Stimulated activated CD4-positive, alpha-beta T cell treated with anti-CD3 and anti-CD28 coated beads, Interleukin-12 subunit alpha, Interleukin-12 subunit beta, amount 100 ng/mL, for 48 hours (primary cell): ENCODE measurements around the gene CACNA1S.

Experiments
- DNase-seq, 3 donors: peaks; one replicate each; pipeline ENCODE4 v3.0.0-alpha.2; 2020; ENCODE audit warnings: low read depth in 2 of 3, low spot score in 1 of 3

CACNA1S gene

DNA sequence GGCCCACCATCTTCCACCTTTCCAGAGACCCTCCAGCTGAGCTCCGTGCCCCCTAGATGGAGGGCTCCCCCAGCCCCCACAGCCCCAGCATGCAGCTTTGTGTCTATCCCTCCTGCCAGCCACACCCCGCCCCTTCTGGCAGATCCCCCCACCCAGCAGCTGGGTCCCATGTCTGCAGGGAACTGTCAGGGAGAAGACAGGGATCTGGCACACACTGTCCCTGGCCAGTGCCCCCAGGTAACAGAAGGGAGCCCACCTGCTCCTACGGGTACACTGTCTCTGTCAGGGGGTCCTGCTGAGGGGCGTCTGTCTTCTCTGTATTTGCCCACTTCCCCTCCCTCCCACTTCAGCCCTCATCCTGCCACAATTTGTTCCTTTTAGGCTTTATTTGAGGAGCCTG is 77.6 kb downstream of the CACNA1S start:
- DNase-seq: no peak

DNA sequence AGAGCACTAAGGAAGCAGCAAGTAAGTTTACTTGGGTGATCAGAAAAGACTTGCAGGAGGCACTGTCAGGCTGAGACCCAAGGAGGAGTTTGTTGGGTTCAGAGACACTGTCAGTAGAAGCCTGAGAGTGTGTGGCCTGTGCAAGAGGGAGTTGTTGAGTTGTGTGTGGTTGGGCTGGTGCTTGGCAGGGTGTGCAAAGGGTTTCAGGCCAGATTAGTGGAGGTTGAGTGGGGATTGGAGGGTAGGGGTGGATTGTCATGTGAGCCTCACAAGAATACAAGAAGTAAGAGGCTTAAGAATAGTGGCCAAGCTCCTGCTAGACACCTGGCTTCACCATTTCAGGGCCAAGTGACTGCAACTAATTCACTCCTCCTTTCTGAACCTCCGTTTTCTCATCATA is 79.8 kb downstream of the CACNA1S start:
- no peak for DNase-seq

DNA sequence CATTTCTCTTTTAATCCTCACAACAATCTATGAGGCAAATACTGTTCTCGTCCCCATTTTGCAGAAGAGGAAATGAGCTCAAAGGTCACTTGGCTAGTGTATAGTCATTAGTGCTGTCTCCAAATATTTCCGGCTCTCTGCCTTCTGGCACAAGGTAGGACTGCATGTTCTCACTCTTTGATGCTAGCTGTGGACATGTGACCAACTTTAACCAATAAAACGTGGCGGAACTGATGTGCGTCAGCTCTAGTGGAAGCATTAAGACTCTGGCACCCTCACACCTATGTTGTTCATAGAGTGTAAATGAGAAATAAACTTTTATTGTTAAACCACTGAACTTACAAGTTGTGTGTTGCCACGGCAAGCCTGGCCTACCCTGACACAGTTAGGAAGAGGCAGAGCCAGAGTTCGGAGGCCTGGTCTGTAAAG is 83.8 kb downstream of the CACNA1S start:
- DNase-seq: no peak

DNA sequence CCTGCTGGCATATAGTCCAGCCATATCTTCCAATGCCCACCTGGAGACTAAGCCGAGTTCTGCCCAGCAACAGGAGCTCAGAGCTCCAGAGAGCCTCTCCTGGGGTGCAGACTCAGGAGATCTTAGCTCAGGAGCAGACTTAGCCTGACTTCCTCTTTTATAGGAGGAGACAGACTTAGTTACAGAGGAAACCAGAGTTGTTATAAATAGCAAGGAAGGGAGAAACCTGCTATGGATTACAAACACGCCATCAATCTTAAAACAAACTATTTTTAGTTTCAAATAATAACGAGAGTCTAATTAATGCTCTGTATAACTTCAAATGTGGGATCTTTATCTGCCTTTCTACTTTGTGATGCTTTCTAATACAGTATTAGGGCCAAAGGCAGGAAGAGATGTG is 85.4 kb downstream of the CACNA1S start:
- DNase-seq: no peak

DNA sequence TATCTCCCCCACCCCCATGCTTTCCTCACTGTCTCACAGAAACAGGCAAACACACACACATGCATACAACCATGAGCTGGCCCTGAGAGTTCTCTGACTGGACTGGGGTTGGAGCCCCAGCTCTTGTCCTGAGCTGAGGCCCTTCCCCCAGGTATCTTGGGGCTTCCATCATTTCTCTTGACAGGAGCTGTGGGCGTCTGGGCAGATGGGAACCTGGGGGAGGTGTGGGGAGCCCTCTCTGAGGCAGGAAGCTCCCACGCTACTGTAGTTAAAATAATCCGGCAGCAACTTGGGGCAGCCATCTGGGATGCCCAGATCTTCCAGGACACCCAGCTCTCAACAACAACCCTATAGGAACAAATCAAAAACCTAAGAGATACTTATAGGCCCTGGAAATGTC is 86.0 kb downstream of the CACNA1S start:
- no peak for DNase-seq

DNA sequence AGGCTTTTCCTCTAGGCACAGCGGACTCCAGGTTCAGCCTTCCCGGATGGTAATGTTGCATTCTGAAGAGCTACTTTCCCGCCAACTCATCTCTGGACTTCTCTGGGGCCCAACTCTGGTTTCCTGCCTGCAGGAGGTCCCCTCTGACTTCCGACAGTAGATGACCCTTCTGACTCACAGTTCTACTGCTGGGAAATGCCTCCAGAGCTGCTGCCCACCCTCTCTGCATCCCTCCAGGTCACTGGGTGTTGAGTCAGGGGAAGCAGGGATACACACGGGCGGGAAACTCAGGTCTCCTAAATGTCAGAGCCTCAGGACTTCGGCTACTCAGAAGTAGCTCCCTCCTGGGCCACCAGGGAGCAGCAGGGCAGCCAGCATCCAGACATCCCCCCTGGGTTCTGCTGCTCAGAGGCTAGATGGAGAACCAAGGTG is 86.6 kb downstream of the CACNA1S start:
- no peak for DNase-seq

DNA sequence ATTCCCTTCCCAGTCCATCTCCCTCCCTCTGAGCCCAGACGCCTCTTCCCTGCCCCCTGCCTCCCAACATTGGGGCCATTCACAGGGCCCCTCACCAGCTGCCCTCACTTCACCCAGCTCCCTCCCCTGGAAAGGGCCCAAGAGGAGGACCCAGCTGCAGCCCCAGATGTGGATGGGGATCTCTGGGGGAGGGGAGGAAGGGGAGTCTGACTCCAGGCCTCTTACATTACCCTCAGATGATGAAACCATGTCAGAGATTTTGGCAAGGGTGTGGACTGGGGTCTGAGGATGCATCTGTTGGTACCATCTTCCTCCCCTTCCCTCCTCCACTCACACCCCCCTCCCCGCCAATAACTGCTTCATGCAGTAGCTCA is 87.6 kb downstream of the CACNA1S start:
- no peak for DNase-seq

DNA sequence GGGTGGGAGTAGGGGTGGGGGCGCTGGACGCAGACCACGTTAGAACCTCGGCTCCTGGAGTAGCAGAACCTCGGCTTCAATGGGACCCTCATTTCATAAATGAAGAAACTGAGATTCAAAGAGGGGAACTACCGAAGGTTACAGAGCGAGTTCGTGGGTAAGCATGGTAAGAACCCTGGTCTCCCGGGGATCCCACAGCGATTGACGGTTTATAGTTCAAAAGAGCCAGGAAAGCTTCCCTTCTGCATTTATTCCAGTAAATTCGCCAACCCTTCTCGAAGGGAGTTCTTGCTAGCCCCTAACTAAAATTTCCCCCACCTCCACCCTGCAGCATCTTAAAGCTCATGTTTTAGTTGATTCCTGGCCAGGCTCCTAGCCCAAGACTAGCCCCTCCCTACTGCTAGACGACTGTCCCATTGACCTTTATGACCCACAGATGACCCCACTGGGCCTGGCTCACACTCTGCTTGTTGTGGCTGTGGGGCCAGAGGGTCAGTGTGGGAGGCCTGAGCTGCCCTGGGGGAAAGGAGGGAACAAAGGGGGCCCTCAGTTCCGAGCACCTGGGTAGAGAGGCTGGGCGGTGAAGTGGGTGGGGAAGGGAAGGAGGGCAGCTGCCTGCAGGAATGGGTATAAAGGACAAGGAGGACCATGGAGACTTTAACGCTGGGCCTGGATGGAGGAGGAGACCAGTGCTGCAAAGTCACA is 88.2 kb downstream of the CACNA1S start:
- DNase-seq: no peak

DNA sequence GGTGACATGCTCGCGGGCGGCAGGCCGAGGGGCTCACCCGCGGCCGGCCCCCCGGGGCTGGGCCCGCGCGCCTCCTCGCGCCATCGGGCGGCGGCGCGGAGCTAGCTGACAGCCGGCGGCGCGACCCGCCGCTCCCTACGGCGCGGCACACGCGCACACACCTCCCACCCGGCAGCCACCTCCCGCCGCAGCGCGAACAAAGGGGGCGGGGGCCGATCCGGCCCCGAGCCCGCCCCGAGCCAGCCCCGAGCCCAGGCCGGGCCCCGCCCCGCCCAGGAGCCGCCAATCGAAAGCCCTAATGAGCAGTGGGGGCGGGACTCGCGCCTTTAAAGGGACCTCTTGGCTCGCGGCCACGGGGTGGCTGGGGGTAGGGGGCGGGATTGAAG is 88.7 kb downstream of the CACNA1S start, which contains the start of gene KIF21B:
Gene KIF21B (minus strand): TSS at position 198 of the 386 bp plus-strand sequence. CDS start 331 bp downstream, outside the sequence.
- peak; percentile 79 to 86 (median 81) for DNase-seq

DNA sequence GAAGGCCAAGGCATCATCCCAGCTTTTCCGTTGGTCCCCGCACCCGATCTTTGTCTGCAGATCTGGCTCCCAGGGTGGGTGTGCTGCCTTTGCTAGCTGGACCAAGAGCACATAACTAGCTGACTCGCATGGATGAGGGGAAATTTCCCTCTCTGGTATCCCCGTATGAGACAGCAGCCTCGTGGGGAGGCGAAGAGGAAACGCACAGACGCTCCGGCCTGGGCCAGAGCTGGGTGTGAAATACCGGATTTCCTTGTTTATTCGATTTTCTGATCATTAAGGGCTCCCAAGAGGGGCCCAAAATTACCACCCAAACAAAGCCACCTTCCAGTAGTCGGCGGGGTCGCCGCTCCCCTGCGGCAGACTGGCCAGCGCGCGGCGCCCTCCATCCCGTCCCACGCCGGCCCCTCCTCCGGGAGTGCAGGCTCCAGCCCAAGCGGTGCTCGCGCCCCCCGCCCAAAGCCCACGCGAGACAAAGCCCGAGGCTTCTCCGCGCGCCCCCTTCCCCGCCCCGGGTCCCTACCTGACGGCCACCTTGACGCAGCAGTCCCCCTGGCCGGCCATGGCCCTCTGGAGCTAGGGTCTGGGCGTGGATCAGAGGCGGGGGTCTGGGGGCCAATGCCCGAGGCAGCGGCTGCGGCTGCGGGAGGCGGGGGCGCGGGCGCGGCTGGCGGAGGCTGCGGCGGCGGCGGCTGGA is 89.3 kb downstream of the CACNA1S start:
- DNase-seq: no peak

DNA sequence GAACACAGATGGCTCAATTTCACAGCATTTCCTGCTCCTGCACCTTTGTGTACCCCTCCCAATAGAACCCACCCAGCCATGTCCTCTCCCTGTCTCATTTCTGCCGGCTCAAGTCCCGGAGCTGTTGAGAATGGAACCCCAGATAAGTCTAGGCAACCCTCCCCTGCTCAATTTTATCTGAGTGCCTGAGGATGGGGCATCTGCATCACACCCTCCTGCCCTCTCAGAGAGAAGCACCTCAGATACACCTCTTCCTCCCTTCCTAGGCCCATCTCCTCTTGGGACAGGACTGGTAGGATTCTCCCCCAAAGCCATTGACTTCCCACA is 89.8 kb downstream of the CACNA1S start:
- DNase-seq: no peak

DNA sequence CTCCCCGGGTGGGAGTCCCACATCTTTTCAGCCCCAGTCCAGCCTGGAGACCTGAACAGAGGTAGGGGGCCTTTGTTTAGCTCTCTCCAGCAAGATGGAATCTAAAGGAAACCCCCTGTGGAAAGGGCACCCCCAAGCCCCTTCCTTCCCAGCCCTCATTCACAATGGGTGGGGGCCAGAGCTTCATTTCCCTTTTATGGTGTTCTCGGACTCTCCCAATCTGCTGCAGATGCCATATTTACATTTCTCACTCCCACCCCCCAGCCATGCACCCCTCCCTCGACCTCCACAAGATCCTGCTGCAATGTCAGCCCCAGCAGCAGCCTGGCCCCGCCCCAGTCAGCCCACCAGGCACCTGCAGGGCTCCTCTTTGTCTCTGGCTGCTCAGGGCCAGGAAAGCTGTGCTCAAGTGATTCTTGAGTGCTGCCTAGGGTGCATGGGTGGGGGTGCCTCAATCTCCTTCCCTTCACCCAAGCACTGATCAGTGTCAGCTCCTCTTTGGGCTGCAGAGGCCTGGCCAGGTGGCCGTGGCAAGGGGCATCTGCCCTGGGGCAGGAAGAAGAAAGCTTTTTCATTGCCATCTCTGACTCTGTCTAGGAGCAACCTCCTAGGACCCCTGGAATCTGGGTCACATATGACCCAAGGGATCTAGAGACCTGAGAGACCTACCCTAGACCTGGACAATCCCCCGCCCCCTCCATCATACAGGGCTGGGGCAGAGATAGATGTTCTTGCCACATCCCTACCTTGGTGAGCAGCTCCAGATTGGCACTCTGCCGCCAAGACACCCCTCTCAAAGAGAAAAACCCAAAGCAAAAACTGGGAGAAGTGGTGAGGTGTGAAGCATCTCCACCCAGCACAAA is 90.4 kb downstream of the CACNA1S start:
- DNase-seq: no peak

DNA sequence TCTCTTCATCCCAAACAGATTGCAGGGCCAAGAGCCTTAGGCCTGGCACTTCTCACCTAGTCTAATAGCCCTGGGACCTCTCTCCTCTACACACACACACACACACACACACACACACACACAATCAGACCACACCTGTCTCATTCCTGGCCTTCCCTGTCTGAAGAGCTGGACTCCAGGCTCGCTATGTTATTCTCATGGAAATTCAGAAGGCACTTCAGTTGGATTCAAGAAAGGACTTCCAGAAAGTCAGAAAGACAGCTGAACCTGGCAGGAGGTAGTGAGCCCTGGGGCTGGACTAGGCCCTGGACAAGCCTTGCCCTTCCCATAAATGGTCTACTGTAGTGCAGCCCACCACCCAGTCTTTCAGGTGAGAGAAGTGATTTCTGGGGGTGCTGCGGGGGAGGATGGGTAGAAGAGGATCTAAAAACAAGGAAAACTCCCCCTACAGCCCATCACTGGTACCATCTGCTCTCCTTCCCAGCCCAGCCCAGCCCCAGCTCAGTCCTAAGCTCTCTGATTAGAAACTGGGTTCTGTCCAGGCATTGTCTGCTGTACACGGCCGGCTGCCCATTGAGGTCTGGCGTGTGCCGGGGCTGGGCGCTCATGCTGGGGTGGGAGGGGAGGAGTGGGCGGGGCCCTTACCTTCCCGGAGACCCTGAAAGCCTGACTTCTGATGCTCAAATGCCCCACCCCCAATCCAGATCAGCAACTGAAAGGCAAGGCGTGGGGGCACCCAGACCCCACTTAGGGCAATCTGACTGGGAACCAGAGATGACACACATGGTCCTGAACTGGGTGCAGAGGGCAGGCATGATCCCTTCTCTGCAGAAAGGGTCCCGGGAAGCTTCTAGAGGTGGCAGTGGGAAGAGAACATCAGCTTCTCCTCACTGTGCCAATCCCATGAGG is 91.3 kb downstream of the CACNA1S start:
- no peak for DNase-seq

DNA sequence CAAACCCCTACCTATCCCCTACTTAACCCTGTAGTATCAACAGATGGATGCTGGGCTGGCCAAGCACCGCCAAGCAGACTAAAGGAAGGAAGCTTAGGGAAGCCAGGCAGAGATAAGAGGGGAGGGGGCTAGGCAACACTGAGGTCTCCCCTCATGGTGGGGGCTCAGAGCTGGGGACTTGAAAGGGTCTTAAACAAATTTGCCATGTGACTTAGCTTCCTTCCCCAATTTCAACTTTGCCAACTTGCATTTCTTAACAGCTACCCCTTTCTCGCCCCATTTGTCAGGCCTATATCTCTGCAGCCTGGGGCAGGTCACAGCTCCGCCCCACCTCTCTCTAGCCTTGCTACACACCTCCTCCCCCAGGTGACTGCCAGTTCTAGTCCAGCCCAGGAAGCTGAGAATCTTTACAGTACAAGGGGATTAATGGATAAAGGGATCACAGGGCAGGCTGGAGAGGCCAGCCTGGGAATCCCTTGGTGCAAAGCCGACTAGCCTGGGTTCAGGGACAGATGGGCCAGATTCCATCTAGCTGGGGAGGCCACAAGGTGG is 92.1 kb downstream of the CACNA1S start:
- no peak for DNase-seq

DNA sequence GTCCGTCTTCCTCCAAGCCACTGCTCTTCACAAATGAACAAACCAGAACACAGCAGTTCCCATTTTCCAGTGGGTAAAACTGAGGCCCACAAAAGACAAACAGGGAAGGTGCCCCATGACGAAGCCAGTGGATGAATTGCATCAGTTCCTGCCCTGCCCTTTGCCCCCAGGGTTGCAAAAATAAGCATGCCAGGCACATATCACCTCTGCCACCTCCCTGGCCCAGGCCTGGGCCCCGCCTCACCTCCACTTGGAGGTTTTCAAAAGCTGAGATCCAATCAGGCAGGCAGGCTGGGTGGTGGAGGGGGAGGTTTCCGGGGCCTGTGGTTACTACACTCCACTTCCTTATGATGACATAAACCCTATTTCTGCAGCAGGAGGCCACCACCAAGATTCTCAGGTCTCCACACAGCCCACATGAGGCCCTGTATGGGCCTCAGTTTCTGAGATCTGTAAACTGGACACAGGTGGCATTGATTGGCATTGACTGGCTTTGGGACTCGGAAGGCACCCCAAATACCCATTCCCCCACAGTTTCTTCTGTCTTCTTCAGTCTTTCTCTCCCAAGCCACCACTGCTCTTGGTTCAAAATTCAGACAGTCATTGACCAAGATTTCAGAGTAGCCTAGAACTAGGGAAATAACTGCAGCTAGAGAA is 92.8 kb downstream of the CACNA1S start:
- peak; percentile 85 to 92 (median 85) for DNase-seq

DNA sequence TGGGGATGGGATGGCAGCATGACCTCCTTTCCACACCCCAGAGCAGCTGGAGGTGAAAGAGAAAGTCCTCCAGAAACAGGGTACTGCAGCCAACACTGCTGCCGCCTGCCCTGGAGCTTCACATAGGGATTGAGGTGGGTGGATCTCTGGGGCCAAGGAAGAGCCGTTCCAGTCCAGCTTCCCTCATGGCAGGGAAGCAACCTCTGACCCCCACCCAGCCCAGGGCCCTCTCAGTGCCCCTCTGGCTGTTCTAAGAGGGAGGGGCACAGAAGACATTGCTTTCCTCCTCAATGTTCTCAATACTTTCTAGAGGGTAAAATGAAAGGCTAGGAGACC is 94.4 kb downstream of the CACNA1S start:
- DNase-seq: no peak

DNA sequence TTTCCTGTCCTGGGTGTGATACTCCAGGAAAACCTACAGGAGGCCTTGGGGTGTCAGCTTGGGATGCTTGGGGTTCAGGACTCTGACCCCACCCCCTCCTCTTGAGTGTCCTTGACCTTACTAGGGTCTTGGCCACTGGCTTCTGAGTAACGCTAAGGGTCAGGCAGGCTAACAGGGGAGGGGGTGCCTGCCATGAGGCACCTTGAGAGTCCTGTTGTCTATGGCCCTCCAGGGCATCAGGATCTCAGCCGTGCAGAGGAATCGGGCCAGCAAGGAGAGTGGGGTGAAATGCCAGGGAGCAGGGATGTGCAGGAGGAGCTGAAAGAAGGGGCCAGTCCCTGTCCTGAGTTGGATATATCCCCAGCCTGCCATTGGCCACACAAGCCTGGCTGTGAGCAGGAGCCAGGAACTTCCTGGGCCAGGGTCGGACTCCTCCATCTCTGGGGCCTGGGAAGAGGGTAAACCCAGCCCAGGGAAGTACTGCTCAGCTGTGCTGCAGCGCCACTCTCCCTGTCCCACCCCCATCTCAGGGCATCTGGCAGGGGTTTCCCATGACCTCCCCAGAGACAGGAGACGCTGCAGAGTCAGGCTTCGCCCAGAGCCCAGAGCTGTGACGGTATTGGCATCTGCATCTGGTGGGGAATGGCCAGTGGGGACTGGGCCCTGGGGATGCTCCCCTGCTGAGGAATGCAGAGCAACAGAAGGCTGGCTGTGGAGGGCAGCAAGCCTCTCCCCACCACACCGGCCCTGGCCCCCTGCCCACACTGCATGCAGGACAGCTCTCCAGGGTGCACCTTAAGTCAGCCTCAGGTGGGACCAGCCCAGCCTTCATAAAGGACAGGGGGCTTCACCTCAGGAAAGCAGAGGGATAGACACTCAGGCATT is 95.0 kb downstream of the CACNA1S start:
- DNase-seq: no peak

DNA sequence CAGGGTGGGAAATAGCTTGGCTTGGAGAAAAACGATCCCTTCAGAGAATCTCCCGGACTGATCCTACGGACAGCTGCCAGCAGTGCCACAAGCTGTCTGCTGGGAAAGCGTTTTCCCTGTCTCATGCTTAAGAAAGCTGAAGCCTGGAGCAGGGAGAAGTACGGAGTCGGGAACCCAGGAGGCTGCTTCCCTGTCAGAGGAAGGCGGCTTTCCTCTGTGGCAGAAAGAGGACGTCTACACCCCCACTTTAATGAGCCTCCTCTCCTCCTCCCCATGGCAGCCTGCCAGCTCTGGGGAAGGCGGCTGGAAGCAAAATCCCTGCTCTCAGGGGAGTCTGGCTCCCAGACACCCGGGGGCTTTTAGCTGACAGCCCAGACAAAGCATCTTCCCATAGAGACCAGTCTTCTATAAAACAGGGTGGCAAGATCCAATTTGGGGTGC is 96.0 kb downstream of the CACNA1S start:
- no peak for DNase-seq

DNA sequence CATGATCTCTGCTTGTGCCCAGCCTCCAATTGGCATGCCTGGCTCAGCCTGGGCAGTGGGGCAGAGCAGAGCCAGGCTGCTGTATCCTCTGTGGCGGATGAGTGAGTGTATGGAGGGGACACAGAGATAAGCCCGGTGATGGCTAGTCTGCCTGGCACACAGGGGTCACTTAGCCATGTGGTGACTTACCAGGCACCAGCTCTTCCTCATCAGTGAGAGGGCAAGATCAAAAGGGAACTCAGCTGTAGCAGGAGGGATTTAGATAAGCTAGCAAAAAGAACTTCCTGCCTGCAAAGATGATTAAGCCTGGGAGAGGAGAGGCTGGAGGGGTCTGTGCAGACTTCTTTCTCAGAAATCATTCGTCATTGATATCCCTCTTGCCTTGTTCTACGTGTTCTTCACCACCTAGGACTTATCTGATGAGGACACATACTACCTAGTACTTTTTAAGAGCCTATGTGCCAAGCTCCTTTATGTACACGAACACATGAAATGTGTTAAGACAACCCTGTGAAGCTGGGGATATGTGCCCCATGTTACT is 96.6 kb downstream of the CACNA1S start:
- DNase-seq: no peak
